Esophagus squamous epithelium (tissue), 5 donors: Measurements from ENCODE around the gene TOPAZ1. TPM values are rescaled to one million over a fixed set of nuclear protein-coding genes. Genes with fewer than 3 reads are reported as not detected.

ENCODE experiments used
- DNase-seq: peaks from one replicate; lab custom pipeline; 2025; lab: John Stamatoyannopoulos, UW
- H3K27ac ChIP-seq, 4 donors: fragments of 200-600 bp; sonication (generic); one replicate each; pipeline ENCODE4 v1.5.1; 2016 to 2019; ENCODE audit warnings: mild to moderate bottlenecking in 1 of 4
- H3K27me3 ChIP-seq, 4 donors: fragments of 200-600 bp; sonication (generic); 1 replicate in 3 of 4; 2 replicates in 1 of 4; pipeline versions ENCODE4 v1.5.1 to v1.6.0; 2017 to 2021; ENCODE audit warnings: antibody characterized with exemption in 1 of 4
- H3K36me3 ChIP-seq, 3 donors: fragments of 200-600 bp; sonication (generic); one replicate each; pipeline ENCODE4 v1.5.1; 2016 to 2019
- H3K4me1 ChIP-seq, 3 donors: fragments of 200-600 bp; sonication (generic); one replicate each; pipeline ENCODE4 v1.5.1; 2017 to 2019
- H3K4me3 ChIP-seq, 4 donors: fragments of 200-600 bp; sonication (generic); 1 replicate in 3 of 4; 2 replicates in 1 of 4; pipeline ENCODE4 v1.5.1; 2016 to 2019; ENCODE audit warnings: mild to moderate bottlenecking in 2 of 4, moderate library complexity in 1 of 4
- H3K9me3 ChIP-seq, 3 donors: fragments of 200-600 bp; sonication (generic); one replicate each; pipeline ENCODE4 v1.5.1; 2016 to 2019
- POLR2A ChIP-seq, 4 donors: fragments of 450-650 bp; IDR thresholded peaks; one replicate each; pipeline ENCODE4 v1.6.1; 2017; ENCODE audit warnings: antibody characterized with exemption in 4 of 4, mild to moderate bottlenecking in 4 of 4, moderate library complexity in 3 of 4
- WGBS, 2 donors: methylation state at CpG; one replicate each; pipeline ENCODE4 v1.1.5; 2018; 5-methylcytosine and 5-hydroxymethylcytosine counted together
- intact Hi-C: fragments of 100-400 bp; cut with DNase I; formaldehyde crosslinking; loops from one replicate; pipeline ENCODE4 v1.15.0; 2022
- total RNA-seq, 4 donors: library from RNA; depleted of rRNA; stranded (reverse); fragments of >200 nt; gene quantifications; one replicate each; pipeline ENCODE4 v1.1.0, GENCODE V29; 2016
- TF ChIP-seq, protein P1 (sequence below), 6 experiments: fragments of 450-650 bp in 4 of 6; fragments of 200-600 bp in 2 of 6; sonication (generic) in 2 of 6; IDR thresholded peaks; one replicate each; pipeline ENCODE4 v1.5.1; 2016 to 2019; ENCODE audit warnings: antibody characterized with exemption in 6 of 6, mild to moderate bottlenecking in 4 of 6, moderate library complexity in 4 of 6
- donor health status: DM: yes; HTN: yes; CAD: no.

The TOPAZ1 gene
- total RNA-seq, 4 donors from 2014 or later = not detected

DNA sequence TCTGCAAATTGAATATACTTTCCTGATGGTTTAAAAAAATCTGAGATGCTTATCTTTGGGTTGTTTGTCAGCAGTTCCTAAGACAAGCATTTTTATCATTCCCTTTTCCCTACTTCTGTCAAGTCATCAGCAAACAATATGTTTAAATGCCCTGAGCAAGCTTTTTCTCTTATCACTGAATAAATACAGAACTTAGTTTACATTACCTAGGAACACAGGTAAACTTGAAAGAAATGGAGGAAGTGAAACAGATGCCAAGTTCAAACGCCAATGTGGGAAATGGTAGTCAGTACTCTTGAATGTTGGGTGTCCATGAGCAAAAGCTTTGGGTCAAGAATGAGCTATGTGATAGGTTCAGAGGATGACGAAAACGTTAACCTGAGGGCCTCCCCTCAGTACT, 79.6 kb downstream of the TOPAZ1 start:
- H3K27ac ChIP-seq = no peak overlapping the region
- H3K4me1 ChIP-seq = no peaks in the 10 kb centered on the region
- no peak for TF ChIP-seq POLR2A (IDR thresholded peaks at IDR 0.05)
- TF ChIP-seq, protein P1, sequence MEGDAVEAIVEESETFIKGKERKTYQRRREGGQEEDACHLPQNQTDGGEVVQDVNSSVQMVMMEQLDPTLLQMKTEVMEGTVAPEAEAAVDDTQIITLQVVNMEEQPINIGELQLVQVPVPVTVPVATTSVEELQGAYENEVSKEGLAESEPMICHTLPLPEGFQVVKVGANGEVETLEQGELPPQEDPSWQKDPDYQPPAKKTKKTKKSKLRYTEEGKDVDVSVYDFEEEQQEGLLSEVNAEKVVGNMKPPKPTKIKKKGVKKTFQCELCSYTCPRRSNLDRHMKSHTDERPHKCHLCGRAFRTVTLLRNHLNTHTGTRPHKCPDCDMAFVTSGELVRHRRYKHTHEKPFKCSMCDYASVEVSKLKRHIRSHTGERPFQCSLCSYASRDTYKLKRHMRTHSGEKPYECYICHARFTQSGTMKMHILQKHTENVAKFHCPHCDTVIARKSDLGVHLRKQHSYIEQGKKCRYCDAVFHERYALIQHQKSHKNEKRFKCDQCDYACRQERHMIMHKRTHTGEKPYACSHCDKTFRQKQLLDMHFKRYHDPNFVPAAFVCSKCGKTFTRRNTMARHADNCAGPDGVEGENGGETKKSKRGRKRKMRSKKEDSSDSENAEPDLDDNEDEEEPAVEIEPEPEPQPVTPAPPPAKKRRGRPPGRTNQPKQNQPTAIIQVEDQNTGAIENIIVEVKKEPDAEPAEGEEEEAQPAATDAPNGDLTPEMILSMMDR (IDR thresholded peaks at IDR 0.05) = no peak
- H3K36me3 ChIP-seq = no peaks in the 10 kb centered on the region
- intact Hi-C loops = loop anchor here (10.0 kb wide), 1 partner anchor 203 kb away; no protein-coding TSS in a partner anchor
- DNase-seq = no peak
- H3K4me3 ChIP-seq = no peak overlapping the region
- H3K27me3 ChIP-seq = peaks cover 0 to 15% (median 0%) of the 10 kb centered on the region in 4 donors
- 41 to 45% methylated on average over 3 of the region's 3 CpGs for WGBS, 2 donors
- H3K9me3 ChIP-seq = no peaks in the 10 kb centered on the region

DNA sequence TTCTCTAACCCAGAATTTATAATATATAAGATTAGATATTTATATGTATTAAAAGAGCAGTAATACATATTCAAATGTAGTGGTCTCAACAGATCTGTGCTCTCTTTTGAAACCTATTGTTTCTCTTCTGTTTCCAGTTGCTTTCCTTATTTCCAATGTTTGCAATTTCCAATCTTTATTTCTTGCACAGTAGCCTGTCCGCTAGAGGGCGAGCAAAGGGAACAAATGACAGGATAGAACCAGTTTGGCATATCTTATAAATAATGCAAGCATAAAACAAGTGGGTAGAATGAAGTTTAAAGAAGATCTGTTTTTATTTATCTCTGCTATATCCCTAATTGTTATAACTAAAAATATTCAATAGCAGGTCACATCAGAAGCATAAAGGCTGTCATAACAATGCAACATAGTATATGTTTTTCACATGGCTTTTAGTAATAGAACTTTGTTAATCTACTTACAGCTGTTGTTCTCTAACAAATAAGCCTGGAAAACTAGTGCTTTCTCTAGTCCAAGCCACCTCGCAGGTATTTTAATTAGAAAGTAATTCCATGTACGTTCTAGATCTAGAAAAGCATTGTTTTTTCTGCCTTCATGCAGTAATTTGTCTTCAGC, 81.8 kb downstream of the TOPAZ1 start:
- WGBS, 2 donors = 2 to 5% methylated on average over 4 of the region's 4 CpGs
- no peaks in the 10 kb centered on the region for H3K9me3 ChIP-seq
- H3K4me3 ChIP-seq = no peak overlapping the region
- H3K4me1 ChIP-seq = no peaks in the 10 kb centered on the region
- H3K27ac ChIP-seq = no peak overlapping the region
- intact Hi-C loops = loop anchor here (10.0 kb wide), 1 partner anchor 201 kb away; no protein-coding TSS in a partner anchor
- peaks cover 0 to 11% (median 0%) of the 10 kb centered on the region in 4 donors for H3K27me3 ChIP-seq
- no peaks in the 10 kb centered on the region for H3K36me3 ChIP-seq
- no peak for DNase-seq
- TF ChIP-seq, protein P1 (IDR thresholded peaks at IDR 0.05) = peak; percentile 58 to 85 (median 76)
- no peak for TF ChIP-seq POLR2A (IDR thresholded peaks at IDR 0.05)

DNA sequence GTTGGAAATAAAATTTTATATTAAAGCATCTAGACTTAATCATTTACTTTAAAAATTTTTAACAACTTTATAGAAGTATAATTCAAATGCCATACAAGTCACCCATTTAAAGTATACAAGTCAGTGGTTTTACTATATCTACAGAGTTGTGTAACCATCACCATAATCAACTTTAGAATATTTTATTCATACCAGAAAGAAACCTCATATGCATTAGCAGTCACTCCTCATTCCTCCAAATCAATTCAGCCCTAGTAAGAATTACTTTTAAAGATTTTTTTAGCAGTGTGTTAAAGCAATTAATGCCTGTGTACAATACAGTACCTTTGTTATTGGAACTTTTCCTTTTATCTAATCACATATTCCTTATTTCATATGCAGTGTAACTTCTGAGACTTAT, 82.9 kb downstream of the TOPAZ1 start:
- intact Hi-C loops = loop anchor here (10.0 kb wide), 1 partner anchor 200 kb away; no protein-coding TSS in a partner anchor
- DNase-seq = no peak
- Histone ChIP-seq H3K4me1 (no peaks in the 10 kb centered on the region), H3K4me3 (no peak overlapping the region), H3K27me3 (peaks cover 0 to 6% (median 0%) of the 10 kb centered on the region in 4 donors), H3K9me3 (no peaks in the 10 kb centered on the region), H3K27ac (no peak overlapping the region), H3K36me3 (no peaks in the 10 kb centered on the region)
- TF ChIP-seq POLR2A (IDR thresholded peaks at IDR 0.05) = no peak
- TF ChIP-seq, protein P1 (IDR thresholded peaks at IDR 0.05) = no peak

DNA sequence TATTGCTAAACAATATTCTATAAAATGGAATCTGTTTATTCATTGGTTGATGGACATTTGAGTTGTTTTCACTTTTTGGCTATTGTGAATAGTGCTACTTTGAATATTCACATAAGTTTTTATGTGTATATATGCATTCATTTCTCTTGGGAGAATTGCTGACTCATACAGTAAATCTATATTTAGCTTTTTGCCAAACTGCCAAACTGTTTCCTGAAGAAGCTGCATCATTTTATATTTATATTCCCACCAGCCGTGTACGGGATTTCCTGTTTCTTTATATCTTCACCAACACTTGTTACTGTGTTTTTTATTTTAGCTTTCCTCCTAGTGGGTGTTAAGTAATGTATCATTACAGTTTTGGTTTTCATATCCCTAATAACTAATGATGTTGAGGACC, 84.3 kb downstream of the TOPAZ1 start:
- no peak for DNase-seq
- intact Hi-C loops = loop anchor here (10.0 kb wide), 1 partner anchor 199 kb away; no protein-coding TSS in a partner anchor
- TF ChIP-seq, protein P1 (IDR thresholded peaks at IDR 0.05) = no peak
- no peak for TF ChIP-seq POLR2A (IDR thresholded peaks at IDR 0.05)
- Histone ChIP-seq H3K27me3 (peaks cover 0 to 11% (median 0%) of the 10 kb centered on the region in 4 donors), H3K4me1 (no peaks in the 10 kb centered on the region), H3K9me3 (no peaks in the 10 kb centered on the region), H3K4me3 (no peak overlapping the region), H3K36me3 (no peaks in the 10 kb centered on the region), H3K27ac (no peak overlapping the region)
- 15% methylated on average over 2 of the region's 2 CpGs for WGBS, 2 donors

DNA sequence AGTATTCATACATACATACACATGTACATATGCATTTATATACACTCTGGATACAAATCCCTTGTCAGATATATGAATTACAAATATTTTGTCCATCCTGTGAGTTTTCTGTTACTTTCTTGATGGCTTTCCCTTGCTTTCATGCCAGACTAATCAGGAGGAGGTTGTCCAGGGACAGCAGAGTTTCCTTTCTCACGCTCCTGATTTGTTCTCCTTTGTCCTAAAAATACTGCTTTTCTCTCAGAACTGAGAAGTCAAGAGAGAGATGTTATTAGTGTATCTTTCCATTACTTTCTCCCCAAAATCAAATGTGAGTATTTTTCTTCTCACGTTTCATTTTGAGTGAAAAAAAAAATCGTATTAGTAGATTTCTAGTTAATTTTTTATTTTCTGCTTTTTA, 84.8 kb downstream of the TOPAZ1 start:
- no peaks in the 10 kb centered on the region for H3K4me1 ChIP-seq
- peaks cover 0 to 11% (median 0%) of the 10 kb centered on the region in 4 donors for H3K27me3 ChIP-seq
- intact Hi-C loops = loop anchor here (10.0 kb wide), 1 partner anchor 198 kb away; no protein-coding TSS in a partner anchor
- H3K27ac ChIP-seq = no peak overlapping the region
- H3K36me3 ChIP-seq = no peaks in the 10 kb centered on the region
- WGBS, 2 donors = 77 to 82% methylated on average over 3 of the region's 3 CpGs
- H3K4me3 ChIP-seq = no peak overlapping the region
- TF ChIP-seq, protein P1 (IDR thresholded peaks at IDR 0.05) = no peak
- no peak for TF ChIP-seq POLR2A (IDR thresholded peaks at IDR 0.05)
- H3K9me3 ChIP-seq = no peaks in the 10 kb centered on the region
- DNase-seq = no peak
